Measurements from ENCODE around the gene TTC17.
"Not testable (repeated sequence)": the region's sequence is repeated elsewhere in the genome, so short reads cannot be mapped to it uniquely, and the experiment has no call there.

TTC17 gene

GRCh38 chr11:43443811-43444210 is 85.1 kb downstream of the TTC17 start:
- DNase-seq: no peak
- no peaks in the 10 kb centered on the region for H3K4me1 ChIP-seq (ENCODE audit: control insufficient read depth, insufficient read depth, low read length, poor library complexity, severe bottlenecking)
- no peaks in the 10 kb centered on the region for H3K9me3 ChIP-seq (ENCODE audit: control insufficient read depth, low read length)
- H3K27ac ChIP-seq (ENCODE audit: insufficient read depth, low read length, poor library complexity, severe bottlenecking): no peak overlapping the region
- H3K4me3 ChIP-seq (ENCODE audit: insufficient read depth, low read depth, low read length, poor library complexity, severe bottlenecking): no peak overlapping the region
- peaks cover 78% of the 10 kb centered on the region for H3K36me3 ChIP-seq (ENCODE audit: control insufficient read depth, insufficient read depth, low read length)
- no peaks in the 10 kb centered on the region for H3K27me3 ChIP-seq (replicated peaks; ENCODE audit: control insufficient read depth, insufficient read depth, low read length, poor library complexity, severe bottlenecking)

GRCh38 chr11:43447151-43447550 is 88.4 kb downstream of the TTC17 start:
- H3K27me3 ChIP-seq (replicated peaks; ENCODE audit: control insufficient read depth, insufficient read depth, low read length, poor library complexity, severe bottlenecking): no peaks in the 10 kb centered on the region
- no peaks in the 10 kb centered on the region for H3K4me1 ChIP-seq (ENCODE audit: control insufficient read depth, insufficient read depth, low read length, poor library complexity, severe bottlenecking)
- DNase-seq: no peak
- H3K9me3 ChIP-seq (ENCODE audit: control insufficient read depth, low read length): no peaks in the 10 kb centered on the region
- no peak overlapping the region for H3K4me3 ChIP-seq (ENCODE audit: insufficient read depth, low read depth, low read length, poor library complexity, severe bottlenecking)
- no peak overlapping the region for H3K27ac ChIP-seq (ENCODE audit: insufficient read depth, low read length, poor library complexity, severe bottlenecking)
- peaks cover 84% of the 10 kb centered on the region for H3K36me3 ChIP-seq (ENCODE audit: control insufficient read depth, insufficient read depth, low read length)

- Histone ChIP-seq H3K4me1 (ENCODE audit: control insufficient read depth, insufficient read depth, low read length, poor library complexity, severe bottlenecking) (no peaks in the 10 kb centered on the region), H3K4me3 (ENCODE audit: insufficient read depth, low read depth, low read length, poor library complexity, severe bottlenecking) (no peak overlapping the region), H3K9me3 (ENCODE audit: control insufficient read depth, low read length) (no peaks in the 10 kb centered on the region), H3K27me3 (replicated peaks; ENCODE audit: control insufficient read depth, insufficient read depth, low read length, poor library complexity, severe bottlenecking) (no peaks in the 10 kb centered on the region), H3K27ac (ENCODE audit: insufficient read depth, low read length, poor library complexity, severe bottlenecking) (no peak overlapping the region), H3K36me3 (ENCODE audit: control insufficient read depth, insufficient read depth, low read length) (peaks cover 55% of the 10 kb centered on the region)
- no peak for DNase-seq
These were observed 99.8 kb downstream of the TTC17 start for GRCh38 chr11:43458486-43458885.

GRCh38 chr11:43459246-43459645 is 100.5 kb downstream of the TTC17 start:
- DNase-seq: no peak
- Histone ChIP-seq H3K27me3 (replicated peaks; ENCODE audit: control insufficient read depth, insufficient read depth, low read length, poor library complexity, severe bottlenecking) (no peaks in the 10 kb centered on the region), H3K4me1 (ENCODE audit: control insufficient read depth, insufficient read depth, low read length, poor library complexity, severe bottlenecking) (no peaks in the 10 kb centered on the region), H3K36me3 (ENCODE audit: control insufficient read depth, insufficient read depth, low read length) (peaks cover 47% of the 10 kb centered on the region), H3K27ac (ENCODE audit: insufficient read depth, low read length, poor library complexity, severe bottlenecking) (no peak overlapping the region), H3K9me3 (ENCODE audit: control insufficient read depth, low read length) (no peaks in the 10 kb centered on the region), H3K4me3 (ENCODE audit: insufficient read depth, low read depth, low read length, poor library complexity, severe bottlenecking) (no peak overlapping the region)

- Histone ChIP-seq H3K36me3 (ENCODE audit: control insufficient read depth, insufficient read depth, low read length) (peaks cover 43% of the 10 kb centered on the region), H3K4me1 (ENCODE audit: control insufficient read depth, insufficient read depth, low read length, poor library complexity, severe bottlenecking) (no peaks in the 10 kb centered on the region), H3K27ac (ENCODE audit: insufficient read depth, low read length, poor library complexity, severe bottlenecking) (no peak overlapping the region), H3K27me3 (replicated peaks; ENCODE audit: control insufficient read depth, insufficient read depth, low read length, poor library complexity, severe bottlenecking) (no peaks in the 10 kb centered on the region), H3K4me3 (ENCODE audit: insufficient read depth, low read depth, low read length, poor library complexity, severe bottlenecking) (no peak overlapping the region), H3K9me3 (ENCODE audit: control insufficient read depth, low read length) (no peaks in the 10 kb centered on the region)
- DNase-seq: no peak
These were observed 103.6 kb downstream of the TTC17 start for GRCh38 chr11:43462359-43462758.

GRCh38 chr11:43467958-43468357 is 109.2 kb downstream of the TTC17 start:
- Histone ChIP-seq H3K36me3 (ENCODE audit: control insufficient read depth, insufficient read depth, low read length) (peaks cover 9% of the 10 kb centered on the region), H3K9me3 (ENCODE audit: control insufficient read depth, low read length) (no peaks in the 10 kb centered on the region), H3K4me3 (ENCODE audit: insufficient read depth, low read depth, low read length, poor library complexity, severe bottlenecking) (no peak overlapping the region), H3K27ac (ENCODE audit: insufficient read depth, low read length, poor library complexity, severe bottlenecking) (no peak overlapping the region), H3K27me3 (replicated peaks; ENCODE audit: control insufficient read depth, insufficient read depth, low read length, poor library complexity, severe bottlenecking) (no peaks in the 10 kb centered on the region), H3K4me1 (ENCODE audit: control insufficient read depth, insufficient read depth, low read length, poor library complexity, severe bottlenecking) (no peaks in the 10 kb centered on the region)
- no peak for DNase-seq

- not testable (repeated sequence) for H3K9me3 ChIP-seq (ENCODE audit: control insufficient read depth, low read length); H3K27ac ChIP-seq (ENCODE audit: insufficient read depth, low read length, poor library complexity, severe bottlenecking); H3K4me3 ChIP-seq (ENCODE audit: insufficient read depth, low read depth, low read length, poor library complexity, severe bottlenecking); H3K36me3 ChIP-seq (ENCODE audit: control insufficient read depth, insufficient read depth, low read length); H3K27me3 ChIP-seq (replicated peaks; ENCODE audit: control insufficient read depth, insufficient read depth, low read length, poor library complexity, severe bottlenecking); DNase-seq; H3K4me1 ChIP-seq (ENCODE audit: control insufficient read depth, insufficient read depth, low read length, poor library complexity, severe bottlenecking)
These were observed 118.8 kb downstream of the TTC17 start for GRCh38 chr11:43477491-43477890.

GRCh38 chr11:43486141-43486540 is 127.4 kb downstream of the TTC17 start:
- no peak for DNase-seq
- Histone ChIP-seq H3K4me1 (ENCODE audit: control insufficient read depth, insufficient read depth, low read length, poor library complexity, severe bottlenecking) (no peaks in the 10 kb centered on the region), H3K9me3 (ENCODE audit: control insufficient read depth, low read length) (no peaks in the 10 kb centered on the region), H3K27ac (ENCODE audit: insufficient read depth, low read length, poor library complexity, severe bottlenecking) (no peak overlapping the region), H3K36me3 (ENCODE audit: control insufficient read depth, insufficient read depth, low read length) (peaks cover 7% of the 10 kb centered on the region), H3K4me3 (ENCODE audit: insufficient read depth, low read depth, low read length, poor library complexity, severe bottlenecking) (no peak overlapping the region), H3K27me3 (replicated peaks; ENCODE audit: control insufficient read depth, insufficient read depth, low read length, poor library complexity, severe bottlenecking) (no peaks in the 10 kb centered on the region)

GRCh38 chr11:43489869-43490465 is 131.2 kb downstream of the TTC17 start:
- Histone ChIP-seq H3K27ac (ENCODE audit: insufficient read depth, low read length, poor library complexity, severe bottlenecking) (no peak overlapping the region), H3K27me3 (replicated peaks; ENCODE audit: control insufficient read depth, insufficient read depth, low read length, poor library complexity, severe bottlenecking) (no peaks in the 10 kb centered on the region), H3K36me3 (ENCODE audit: control insufficient read depth, insufficient read depth, low read length) (peaks cover 40% of the 10 kb centered on the region), H3K9me3 (ENCODE audit: control insufficient read depth, low read length) (no peaks in the 10 kb centered on the region), H3K4me1 (ENCODE audit: control insufficient read depth, insufficient read depth, low read length, poor library complexity, severe bottlenecking) (no peaks in the 10 kb centered on the region), H3K4me3 (ENCODE audit: insufficient read depth, low read depth, low read length, poor library complexity, severe bottlenecking) (no peak overlapping the region)
- no peak for DNase-seq

- no peaks in the 10 kb centered on the region for H3K4me1 ChIP-seq (ENCODE audit: control insufficient read depth, insufficient read depth, low read length, poor library complexity, severe bottlenecking)
- no peak for DNase-seq
- H3K9me3 ChIP-seq (ENCODE audit: control insufficient read depth, low read length): no peaks in the 10 kb centered on the region
- no peak overlapping the region for H3K27ac ChIP-seq (ENCODE audit: insufficient read depth, low read length, poor library complexity, severe bottlenecking)
- H3K4me3 ChIP-seq (ENCODE audit: insufficient read depth, low read depth, low read length, poor library complexity, severe bottlenecking): no peak overlapping the region
- H3K36me3 ChIP-seq (ENCODE audit: control insufficient read depth, insufficient read depth, low read length): peaks cover 40% of the 10 kb centered on the region
- no peaks in the 10 kb centered on the region for H3K27me3 ChIP-seq (replicated peaks; ENCODE audit: control insufficient read depth, insufficient read depth, low read length, poor library complexity, severe bottlenecking)
These were observed 134.0 kb downstream of the TTC17 start for GRCh38 chr11:43492701-43493100.
